Natural killer cell (primary cell): ENCODE data around the gene EBF3. TPM values are rescaled to one million over a fixed set of nuclear protein-coding genes. Genes with fewer than 3 reads are reported as not detected.

Source experiments
- ATAC-seq, 3 donors: fragments of 150-1000 bp in 2 of 3; fragments of 200-7000 bp in 1 of 3; cut with Tn5 transposase; 1 replicate in 1 of 3; 2 replicates in 2 of 3; pipeline ENCODE4 v1.10.0; 2021; ENCODE audit warnings: mild to moderate bottlenecking in 2 of 3, moderate library complexity in 2 of 3
- DNase-seq, 2 donors: peaks; one replicate each; pipeline versions ENCODE4 v3.0.0 to v3.0.0-alpha.2; 2013 to 2021; ENCODE audit warnings: mixed read lengths in 1 of 2
- H3K27ac ChIP-seq: one replicate; pipeline ENCODE4 v1.5.1; 2013; ENCODE audit warnings: mild to moderate bottlenecking, low read length
- H3K27me3 ChIP-seq: one replicate; pipeline ENCODE4 v1.6.1; 2013; ENCODE audit warnings: low read length; ENCODE audit not compliant: control insufficient read depth, insufficient read depth
- H3K36me3 ChIP-seq: one replicate; pipeline ENCODE4 v1.6.1; 2013; ENCODE audit warnings: low read length; ENCODE audit not compliant: control insufficient read depth, insufficient read depth
- H3K4me1 ChIP-seq: one replicate; pipeline ENCODE4 v1.6.1; 2013; ENCODE audit warnings: low read length; ENCODE audit not compliant: control insufficient read depth, insufficient read depth
- H3K4me3 ChIP-seq: one replicate; pipeline ENCODE4 v1.5.1; 2013; ENCODE audit warnings: low read length
- H3K9me3 ChIP-seq: one replicate; pipeline ENCODE4 v1.6.1; 2013; ENCODE audit warnings: low read length; ENCODE audit not compliant: control insufficient read depth, insufficient read depth
- H3K27ac Mint-ChIP-seq, 2 donors: one replicate each; pipeline ENCODE4 v1.8.0; 2022; ENCODE audit warnings: mild to moderate bottlenecking in 2 of 2, mixed read lengths in 2 of 2, moderate library complexity in 1 of 2
- H3K27me3 Mint-ChIP-seq, 2 donors: one replicate each; pipeline ENCODE4 v1.8.0; 2022; ENCODE audit warnings: low read depth in 2 of 2, mixed read lengths in 2 of 2
- H3K36me3 Mint-ChIP-seq: one replicate; pipeline ENCODE4 v1.8.0; 2022; ENCODE audit warnings: mixed read lengths
- H3K4me1 Mint-ChIP-seq, 2 donors: one replicate each; pipeline ENCODE4 v1.8.0; 2022; ENCODE audit warnings: mixed read lengths in 2 of 2
- H3K4me3 Mint-ChIP-seq: one replicate; pipeline ENCODE4 v1.8.0; 2022; ENCODE audit warnings: mild to moderate bottlenecking, moderate library complexity, mixed read lengths
- H3K9me3 Mint-ChIP-seq, 2 donors: one replicate each; pipeline ENCODE4 v1.8.0; 2022; ENCODE audit warnings: mixed read lengths in 2 of 2
- WGBS: methylation state at CpG from one replicate; pipeline ENCODE4 v1.1.7; 2013; ENCODE audit warnings: missing lambda C conversion rate; ENCODE audit not compliant: insufficient coverage; 5-methylcytosine and 5-hydroxymethylcytosine counted together
- intact Hi-C: fragments of 100-400 bp; cut with micrococcal nuclease; formaldehyde crosslinking; loops from one replicate; pipeline ENCODE4 v1.14.2; 2022
- total RNA-seq, 4 donors: library from RNA; stranded (reverse); fragments of 120-200 nt in 1 of 4; gene quantifications; one replicate each; pipeline versions ENCODE4 v1.2.3 to v1.2.4, GENCODE V29; 2013 to 2022
- TF ChIP-seq, protein P1 (sequence below): fragments of 200-600 bp; IDR thresholded peaks from one replicate; pipeline ENCODE4 v1.8.0; 2022; ENCODE audit warnings: antibody characterized with exemption

The EBF3 gene
- total RNA-seq, 3 donors from 2014 or later (not counting 1 experiment from before 2014, with no cell fraction given), result not detected

DNA sequence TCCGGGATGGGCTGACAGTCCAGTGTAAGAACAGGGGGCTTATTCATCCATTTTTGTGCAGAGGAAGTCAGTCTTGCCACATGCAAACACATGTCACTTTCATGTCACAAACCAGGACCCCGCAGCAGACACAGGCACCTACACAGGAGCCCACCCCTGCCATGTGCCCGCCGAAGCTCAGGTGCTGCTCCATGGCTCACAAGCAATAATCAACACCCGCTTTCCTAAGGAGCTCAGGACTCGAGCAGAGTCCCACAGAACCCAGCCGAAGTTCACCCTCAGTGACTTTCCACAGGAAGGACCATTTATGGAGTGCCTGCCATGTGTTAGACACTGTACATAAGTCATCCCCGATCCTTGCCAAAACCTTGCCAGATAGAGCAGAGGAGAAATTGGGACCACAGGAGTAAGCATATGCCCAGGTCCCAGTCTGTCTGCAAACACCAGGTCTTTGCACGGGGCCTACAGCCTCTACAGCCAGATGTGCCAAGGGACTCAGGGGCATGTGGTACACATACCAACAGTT, 99.4 kb downstream of the EBF3 start:
- 62% methylated on average over 9 of the region's 9 CpGs for WGBS
- Mint-ChIP-seq H3K9me3 (no peaks in the 10 kb centered on the region), H3K4me1 (no peaks in the 10 kb centered on the region), H3K27ac (no peak overlapping the region), H3K36me3 (no peaks in the 10 kb centered on the region), H3K4me3 (no peak overlapping the region), H3K27me3 (peaks cover 0 to 6% of the 10 kb centered on the region in 2 donors)
- ATAC-seq, result no peak
- no peak for DNase-seq
- Histone ChIP-seq H3K27ac (no peak overlapping the region), H3K36me3 (no peaks in the 10 kb centered on the region), H3K4me3 (no peak overlapping the region), H3K4me1 (no peaks in the 10 kb centered on the region), H3K9me3 (no peaks in the 10 kb centered on the region), H3K27me3 (no peaks in the 10 kb centered on the region)
- TF ChIP-seq, protein P1, sequence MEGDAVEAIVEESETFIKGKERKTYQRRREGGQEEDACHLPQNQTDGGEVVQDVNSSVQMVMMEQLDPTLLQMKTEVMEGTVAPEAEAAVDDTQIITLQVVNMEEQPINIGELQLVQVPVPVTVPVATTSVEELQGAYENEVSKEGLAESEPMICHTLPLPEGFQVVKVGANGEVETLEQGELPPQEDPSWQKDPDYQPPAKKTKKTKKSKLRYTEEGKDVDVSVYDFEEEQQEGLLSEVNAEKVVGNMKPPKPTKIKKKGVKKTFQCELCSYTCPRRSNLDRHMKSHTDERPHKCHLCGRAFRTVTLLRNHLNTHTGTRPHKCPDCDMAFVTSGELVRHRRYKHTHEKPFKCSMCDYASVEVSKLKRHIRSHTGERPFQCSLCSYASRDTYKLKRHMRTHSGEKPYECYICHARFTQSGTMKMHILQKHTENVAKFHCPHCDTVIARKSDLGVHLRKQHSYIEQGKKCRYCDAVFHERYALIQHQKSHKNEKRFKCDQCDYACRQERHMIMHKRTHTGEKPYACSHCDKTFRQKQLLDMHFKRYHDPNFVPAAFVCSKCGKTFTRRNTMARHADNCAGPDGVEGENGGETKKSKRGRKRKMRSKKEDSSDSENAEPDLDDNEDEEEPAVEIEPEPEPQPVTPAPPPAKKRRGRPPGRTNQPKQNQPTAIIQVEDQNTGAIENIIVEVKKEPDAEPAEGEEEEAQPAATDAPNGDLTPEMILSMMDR, result no peak
- intact Hi-C loops, result no loop called here

DNA sequence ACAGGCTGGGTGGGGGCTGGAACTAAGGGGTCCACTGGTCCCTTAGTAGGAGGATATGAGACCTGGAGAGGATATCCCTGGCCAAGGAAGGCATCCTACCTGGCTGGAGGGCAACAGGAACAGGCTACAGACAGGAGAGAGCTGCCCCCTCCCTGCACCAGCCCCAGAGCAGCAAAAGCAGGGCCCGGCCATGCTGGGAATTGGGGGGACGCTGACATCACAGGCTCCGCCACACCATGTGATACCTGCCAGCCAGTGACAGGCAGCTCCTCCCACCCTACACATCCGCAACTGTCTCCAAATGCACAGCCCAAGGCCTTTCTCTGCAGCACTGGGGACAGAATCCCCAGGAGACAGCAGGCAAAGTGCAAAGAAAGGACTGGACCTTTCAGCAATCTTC, 100.0 kb downstream of the EBF3 start:
- Histone ChIP-seq H3K4me1 (no peaks in the 10 kb centered on the region), H3K9me3 (no peaks in the 10 kb centered on the region), H3K27ac (no peak overlapping the region), H3K4me3 (no peak overlapping the region), H3K36me3 (no peaks in the 10 kb centered on the region), H3K27me3 (no peaks in the 10 kb centered on the region)
- TF ChIP-seq, protein P1, result no peak
- no peak overlapping the region for H3K27ac Mint-ChIP-seq
- no peaks in the 10 kb centered on the region for H3K4me1 Mint-ChIP-seq
- no peaks in the 10 kb centered on the region for H3K36me3 Mint-ChIP-seq
- DNase-seq (no peak), ATAC-seq (no peak)
- peaks cover 0 to 6% of the 10 kb centered on the region in 2 donors for H3K27me3 Mint-ChIP-seq
- WGBS, result 95% methylated on average over 4 of the region's 4 CpGs
- H3K4me3 Mint-ChIP-seq, result no peak overlapping the region
- no peaks in the 10 kb centered on the region for H3K9me3 Mint-ChIP-seq
- intact Hi-C loops, result no loop called here

DNA sequence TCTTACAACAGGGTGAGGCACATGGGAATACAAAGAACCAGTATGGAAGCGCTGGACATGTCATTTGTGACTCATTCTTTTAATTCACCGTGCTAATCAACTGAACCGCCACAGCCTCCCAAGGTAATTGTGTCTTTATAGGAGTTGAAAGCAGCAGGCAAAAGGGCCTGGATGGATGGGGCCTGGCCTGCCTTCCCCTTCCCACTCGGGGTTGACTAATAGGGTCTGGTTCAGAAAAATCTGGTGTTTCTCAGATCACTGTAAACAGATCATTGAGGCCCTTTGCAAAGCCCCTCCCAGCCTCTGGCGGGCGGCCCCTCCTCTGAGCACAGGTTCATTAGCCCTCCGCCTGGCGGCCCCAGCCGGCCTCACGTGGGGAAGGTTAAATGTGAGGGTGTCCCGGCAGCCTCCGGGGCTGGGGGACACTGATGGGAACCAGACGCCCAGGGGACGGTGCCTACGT, 100.8 kb downstream of the EBF3 start:
- Histone ChIP-seq H3K27me3 (no peaks in the 10 kb centered on the region), H3K4me3 (no peak overlapping the region), H3K4me1 (no peaks in the 10 kb centered on the region), H3K9me3 (no peaks in the 10 kb centered on the region), H3K27ac (no peak overlapping the region), H3K36me3 (no peaks in the 10 kb centered on the region)
- Mint-ChIP-seq H3K4me1 (no peaks in the 10 kb centered on the region), H3K4me3 (no peak overlapping the region), H3K36me3 (no peaks in the 10 kb centered on the region), H3K27ac (no peak overlapping the region), H3K27me3 (peaks cover 0 to 6% of the 10 kb centered on the region in 2 donors), H3K9me3 (no peaks in the 10 kb centered on the region)
- ATAC-seq (no peak), DNase-seq (no peak)
- WGBS, result 91% methylated on average over 15 of the region's 15 CpGs
- TF ChIP-seq, protein P1, result no peak
- intact Hi-C loops, result no loop called here
